GM21515 (cell line): ENCODE results near the gene TRPM5.

ENCODE experiments used
- ATAC-seq: cut with Tn5 transposase; IDR thresholded peaks from one replicate; pipeline ENCODE4 v1.9.1; 2021; ENCODE audit not compliant: unreplicated experiment

The TRPM5 gene

DNA sequence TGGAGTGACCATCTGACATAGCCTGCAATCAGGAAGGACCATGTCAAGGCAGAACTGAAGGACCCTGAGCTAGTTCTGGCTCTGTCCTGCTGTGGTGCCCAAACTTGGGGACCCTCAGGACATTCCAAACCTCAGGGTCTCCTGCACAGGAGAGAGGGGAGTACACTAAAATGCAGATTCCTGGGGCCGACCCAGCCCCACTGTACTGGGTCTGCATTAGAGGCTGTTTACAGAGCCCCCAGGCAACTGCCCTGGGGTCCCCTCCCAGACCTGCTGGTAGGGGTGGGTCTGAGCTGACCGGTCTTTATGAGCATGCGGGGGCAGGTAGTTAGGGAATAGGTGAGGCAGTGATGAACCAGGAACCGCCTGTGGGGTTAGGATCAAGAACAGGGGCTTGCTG is 6.8 kb downstream of the TRPM5 start:
- ATAC-seq: no peak

DNA sequence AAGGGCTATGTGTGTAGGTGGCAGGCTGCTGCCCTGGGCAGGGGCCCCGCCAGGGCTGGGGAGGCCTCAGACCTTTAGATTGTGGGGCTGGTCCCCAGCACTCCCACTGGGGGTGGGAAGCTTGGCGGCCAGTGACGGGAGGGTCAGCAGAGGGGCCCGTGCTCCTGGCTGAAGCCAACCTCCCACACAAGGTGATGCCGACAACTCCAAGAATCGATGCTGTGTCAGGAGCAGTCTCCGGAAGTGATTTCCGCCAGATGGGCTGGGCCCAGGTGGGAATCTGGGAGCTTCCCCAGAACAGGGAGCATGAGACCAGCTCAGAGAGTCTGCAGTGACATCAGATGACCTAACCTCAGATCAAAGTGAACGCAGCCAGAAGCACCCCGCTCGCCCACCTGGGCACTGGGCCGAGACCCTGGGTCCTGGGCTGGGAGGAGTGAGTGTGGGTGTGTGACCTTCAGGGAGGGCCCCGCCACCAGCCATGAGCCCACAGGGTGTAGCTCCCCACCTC is 7.7 kb downstream of the TRPM5 start:
- ATAC-seq: no peak

DNA sequence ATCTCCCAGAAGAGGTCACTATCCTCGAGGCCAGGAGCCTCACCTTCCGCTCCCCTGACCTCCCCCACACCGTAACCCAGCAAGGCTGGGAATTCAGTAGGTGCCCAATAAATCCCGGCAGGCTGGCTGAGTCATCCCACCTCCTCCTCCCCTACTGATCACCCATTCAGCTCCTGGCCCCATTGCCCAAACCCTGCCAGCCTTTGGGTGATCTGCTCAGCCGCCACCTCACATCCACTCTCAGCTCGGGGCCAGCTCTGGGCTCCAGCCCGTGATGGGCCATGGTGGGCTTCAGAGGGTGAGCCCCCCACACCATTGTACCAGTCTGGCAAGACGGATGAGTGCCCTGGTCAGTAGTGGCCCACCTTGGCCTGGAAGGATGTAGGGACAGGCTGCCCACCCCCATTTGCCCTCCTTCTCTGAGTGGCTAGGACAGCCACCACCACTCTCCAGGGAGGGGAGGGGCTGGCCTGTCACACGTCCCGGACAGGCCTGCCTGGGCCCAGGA is 8.2 kb downstream of the TRPM5 start:
- no peak for ATAC-seq

DNA sequence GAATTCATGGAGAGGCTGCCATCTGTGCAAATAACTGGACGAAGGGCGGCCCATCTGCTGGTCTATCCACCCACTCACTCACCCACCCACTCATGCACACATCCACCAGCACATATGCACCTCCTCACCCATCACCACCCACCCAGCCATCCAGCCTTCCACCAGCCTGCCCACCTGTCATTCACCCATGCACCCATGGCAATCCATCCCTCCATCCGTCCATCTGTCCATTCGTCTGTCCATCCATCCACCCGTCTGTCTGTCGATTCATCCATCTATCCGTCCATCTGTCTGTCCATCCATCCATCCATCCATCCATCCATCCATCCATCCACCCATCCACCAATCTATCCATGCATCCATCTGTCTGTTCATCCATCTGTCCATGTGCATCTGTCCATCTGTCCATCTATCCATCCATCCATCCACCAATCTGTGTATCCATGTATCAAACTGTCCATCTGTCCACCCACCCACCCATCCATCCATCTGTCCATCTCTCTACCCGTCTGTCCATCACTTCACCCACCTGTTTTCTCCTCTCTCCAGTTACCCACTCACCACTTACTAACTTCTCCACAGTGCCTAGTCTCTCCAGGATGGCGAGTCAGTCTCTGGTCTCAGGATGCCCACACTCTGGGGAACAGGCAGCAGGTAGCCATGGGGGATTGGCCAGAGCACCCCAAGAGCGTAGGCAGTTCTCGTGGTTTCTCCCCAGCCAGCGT is 8.9 kb downstream of the TRPM5 start:
- no peak for ATAC-seq

DNA sequence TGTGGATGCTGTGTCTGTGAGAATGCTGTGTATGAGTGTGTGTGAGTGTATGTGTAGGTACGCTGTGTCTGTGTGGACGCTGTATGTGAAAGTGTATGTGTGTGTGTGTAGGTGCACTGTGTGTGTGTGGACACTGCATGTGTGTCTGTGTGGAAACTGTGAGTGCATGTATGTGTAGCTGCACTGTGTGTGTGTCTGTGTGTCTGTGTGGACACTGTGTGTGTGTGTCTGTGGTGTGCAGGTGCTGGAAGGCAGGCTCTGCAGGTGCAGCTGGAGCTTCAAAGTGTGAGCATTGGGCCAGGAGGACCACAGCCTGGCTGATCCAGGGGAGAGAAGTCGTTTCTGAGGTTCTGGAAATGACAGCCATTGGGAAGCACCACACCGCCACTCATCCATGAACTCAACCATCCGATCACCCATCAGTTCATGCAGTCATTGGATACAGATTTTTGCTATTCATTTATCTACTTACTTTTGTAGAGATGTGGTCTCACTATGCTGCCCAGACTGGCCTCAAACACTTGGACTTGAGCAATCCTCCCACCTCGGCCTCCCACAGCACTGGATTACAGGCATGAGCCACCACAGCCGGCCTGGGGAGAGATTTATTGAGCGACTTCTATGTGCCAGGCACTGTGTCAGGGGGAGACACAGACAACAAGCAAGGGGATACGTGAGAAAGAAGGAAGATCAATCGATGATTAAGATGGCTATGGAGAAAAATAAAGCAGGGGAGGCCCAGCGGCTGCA is 9.6 kb downstream of the TRPM5 start:
- no peak for ATAC-seq

DNA sequence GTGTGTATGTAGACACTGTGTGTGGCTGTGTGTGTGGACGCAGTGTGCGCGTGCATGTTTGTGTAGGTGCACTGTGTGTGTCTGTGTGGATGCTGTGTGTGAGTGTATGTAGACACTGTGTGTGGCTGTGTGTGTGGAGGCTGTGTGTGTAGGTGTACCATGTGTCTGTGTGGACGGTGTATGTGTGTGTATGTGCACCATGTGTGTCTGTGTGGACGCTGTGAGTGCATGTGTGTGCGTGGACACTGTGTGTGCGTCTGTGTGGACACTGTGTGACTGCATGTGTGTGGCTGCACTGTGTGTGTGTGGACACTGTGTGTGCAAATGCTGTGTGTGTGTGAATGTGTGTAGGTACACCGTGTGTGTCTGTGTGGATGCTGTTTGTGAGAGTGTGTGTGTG is 10.3 kb downstream of the TRPM5 start:
- no peak for ATAC-seq

DNA sequence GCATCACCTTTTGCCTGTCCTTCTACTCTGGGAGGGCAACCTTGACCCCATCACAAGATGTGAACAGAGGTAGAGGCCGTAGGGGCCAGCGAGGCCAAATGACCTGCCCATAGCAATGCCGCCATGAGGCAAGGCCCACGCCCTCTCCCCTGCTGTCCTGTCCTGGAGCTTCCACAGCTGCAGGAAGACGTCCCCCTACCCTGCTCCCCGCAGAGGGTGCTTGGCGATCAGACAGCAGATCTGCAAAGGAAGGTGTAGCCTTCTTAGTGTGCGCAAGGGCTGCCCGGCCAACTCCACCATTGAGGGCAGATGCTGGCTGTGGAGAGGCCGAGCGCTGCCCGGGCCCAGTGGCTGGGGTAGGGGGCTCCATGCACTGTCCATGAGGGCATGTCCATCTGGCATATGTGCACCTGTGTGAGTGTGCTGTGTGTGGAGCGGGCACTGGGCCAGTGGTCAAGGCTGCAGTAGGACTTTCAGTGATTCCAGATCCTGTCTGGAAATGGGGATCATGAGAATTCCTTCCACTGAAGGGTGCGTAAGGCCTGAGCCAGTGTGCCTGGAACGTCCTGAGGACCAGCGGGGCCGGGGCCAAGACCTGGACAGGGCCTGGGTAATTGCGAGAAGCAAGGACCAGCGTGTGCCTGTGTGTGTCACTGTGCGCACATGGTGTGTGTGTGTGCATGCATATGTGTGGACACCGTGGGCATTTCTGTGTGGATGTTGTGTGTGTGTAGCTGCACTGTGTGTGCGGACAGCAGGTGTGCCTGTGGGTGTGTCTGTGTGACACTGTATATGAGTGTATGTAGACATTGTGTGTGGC is 11.0 kb downstream of the TRPM5 start:
- no peak for ATAC-seq

DNA sequence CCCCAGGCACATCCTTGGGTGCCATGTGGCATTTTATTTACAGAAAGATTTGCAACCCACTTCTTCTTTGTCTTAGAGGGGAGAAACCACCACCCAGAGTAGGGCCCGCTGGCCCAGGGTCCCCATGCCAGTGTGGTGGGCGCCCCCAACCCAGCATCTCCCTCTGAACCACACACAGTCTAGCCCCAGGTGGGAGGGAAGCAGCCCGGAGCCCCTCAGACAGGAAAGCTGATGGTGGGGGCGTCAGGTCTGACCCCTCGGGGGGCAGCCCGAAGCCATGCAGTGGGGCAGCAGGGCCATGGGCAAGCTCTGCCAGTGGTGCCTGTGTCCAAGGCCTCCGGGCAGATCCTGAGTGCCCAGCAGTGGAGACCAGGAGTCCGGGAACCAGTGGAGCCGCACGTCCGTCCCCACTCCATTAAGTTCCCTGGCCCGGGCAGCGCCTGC is 11.7 kb downstream of the TRPM5 start:
- no peak for ATAC-seq

DNA sequence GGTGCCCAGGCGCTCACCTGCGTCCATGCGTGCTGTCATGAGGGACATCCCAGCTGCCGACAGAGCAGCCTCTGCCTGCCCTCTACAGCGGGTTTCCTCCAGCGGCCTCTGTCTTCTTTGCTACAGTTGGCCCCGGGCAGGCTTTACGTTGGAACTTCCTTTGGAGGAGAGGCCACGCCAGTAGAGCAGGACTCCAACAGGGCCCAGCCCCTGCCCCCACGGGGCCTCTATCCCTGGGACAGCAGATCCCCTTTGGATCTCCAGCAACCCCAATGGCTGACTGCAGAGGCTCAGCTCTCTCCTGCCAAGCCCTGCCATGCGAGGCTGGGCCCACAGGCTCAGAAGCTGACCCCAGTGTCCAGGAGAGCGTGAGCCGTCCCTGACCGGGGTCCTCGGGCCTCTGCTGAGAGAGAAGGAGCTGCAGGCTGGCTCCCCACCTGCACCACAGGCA is 12.1 kb downstream of the TRPM5 start:
- ATAC-seq: no peak

DNA sequence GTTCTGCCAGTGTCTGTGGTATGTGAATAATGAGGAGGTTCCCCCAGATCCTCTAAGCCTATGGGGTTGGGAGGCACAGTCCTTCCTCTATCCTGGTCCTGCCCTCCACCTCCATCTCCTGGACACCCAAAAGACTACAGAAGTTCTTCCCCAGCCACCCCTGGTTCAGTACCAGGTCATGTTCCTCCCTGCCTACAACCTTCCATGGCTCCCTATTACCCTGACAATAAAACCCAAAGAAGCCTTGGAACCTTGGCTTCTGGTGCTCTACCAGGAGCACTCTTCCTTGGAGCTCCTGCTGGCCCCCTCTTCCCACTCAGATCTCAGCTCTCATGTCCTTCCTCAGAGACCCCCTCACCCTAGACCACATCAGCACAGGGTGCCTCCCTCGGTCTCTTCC is 12.9 kb downstream of the TRPM5 start:
- ATAC-seq: no peak

DNA sequence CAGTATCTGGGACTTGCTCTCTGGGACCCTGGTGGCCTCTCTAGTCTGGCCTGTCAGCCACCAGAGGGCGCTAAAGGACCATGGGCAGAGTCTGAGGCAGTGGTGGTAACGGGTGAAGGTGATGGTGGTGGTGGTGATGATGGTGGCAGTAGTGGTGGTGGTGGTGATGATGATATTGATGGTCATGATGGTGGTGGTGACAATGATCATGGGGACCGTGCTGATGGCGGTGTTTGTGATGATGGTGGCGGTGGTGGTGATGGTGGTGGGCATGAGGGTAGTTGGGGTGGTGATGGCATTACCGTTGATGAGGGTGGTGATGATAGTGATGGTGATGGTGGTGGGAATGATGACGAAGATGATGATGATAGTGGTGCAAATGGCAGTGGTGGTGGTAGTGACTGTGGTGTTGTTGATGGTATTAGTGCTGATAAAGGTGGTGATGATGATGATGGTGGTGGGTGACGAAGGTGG is 16.0 kb downstream of the TRPM5 start:
- no peak for ATAC-seq

DNA sequence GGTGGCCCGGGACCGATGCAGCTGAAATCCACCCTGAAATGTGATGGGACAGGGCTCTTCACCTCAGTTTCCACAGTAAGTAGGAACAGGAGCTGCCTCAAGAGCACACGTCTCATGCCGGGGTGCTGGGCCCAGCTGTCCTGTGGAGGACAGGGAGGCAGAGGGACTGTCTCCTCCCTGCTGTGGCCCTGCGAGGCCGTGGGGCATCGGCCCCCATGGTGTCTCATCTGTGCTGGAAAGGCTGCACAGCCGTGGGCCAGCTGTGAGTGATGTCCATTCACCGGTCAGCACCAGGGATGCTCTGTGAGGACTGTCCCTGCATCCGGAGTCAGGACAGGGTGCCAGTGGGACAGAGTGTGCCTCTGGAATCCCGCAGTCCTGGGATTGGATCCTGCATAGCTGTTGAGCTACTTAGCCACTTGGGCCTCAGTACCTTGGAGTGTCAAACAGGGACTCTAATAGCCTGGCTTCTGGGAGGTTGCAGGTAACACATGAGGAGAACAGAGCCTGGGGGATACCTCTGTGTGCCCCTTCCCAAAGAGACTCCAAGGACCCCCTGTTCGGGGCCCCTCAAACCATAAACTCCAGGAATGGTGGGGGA is 16.5 kb downstream of the TRPM5 start:
- ATAC-seq: no peak

DNA sequence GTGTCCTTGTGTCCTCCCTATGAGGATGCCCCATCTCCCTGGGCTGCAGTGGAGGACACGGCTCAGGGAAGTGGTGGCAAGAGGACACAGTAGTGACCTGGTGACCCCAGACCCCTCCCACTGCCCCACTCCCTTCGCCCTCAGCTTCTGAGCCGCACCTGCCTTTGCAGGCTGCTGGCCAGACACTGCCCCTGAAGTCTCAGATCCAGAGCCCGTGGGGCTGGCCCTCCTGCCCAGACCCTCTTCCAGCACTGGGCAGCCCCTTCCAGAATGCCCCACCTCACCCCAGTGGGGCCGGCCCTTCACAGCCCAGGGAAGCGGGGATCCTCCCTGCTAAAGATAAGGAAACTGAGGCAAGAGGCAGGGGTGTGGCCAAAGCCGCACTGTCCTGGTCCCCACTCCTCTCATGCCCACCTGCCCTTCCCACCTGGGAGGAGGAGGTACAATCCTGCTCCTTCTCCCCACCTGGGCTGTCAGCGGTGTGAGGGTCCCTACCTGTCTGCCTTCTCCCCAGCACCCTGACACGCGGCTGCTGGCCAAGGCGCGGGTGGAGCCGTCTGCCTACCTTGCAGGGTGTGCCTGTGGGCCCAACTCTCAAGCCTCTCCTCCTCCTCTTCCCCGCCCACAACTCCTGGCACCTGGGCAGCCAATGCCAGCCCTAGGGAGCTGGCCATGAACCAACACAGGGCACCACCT is 17.3 kb downstream of the TRPM5 start:
- ATAC-seq: no peak

DNA sequence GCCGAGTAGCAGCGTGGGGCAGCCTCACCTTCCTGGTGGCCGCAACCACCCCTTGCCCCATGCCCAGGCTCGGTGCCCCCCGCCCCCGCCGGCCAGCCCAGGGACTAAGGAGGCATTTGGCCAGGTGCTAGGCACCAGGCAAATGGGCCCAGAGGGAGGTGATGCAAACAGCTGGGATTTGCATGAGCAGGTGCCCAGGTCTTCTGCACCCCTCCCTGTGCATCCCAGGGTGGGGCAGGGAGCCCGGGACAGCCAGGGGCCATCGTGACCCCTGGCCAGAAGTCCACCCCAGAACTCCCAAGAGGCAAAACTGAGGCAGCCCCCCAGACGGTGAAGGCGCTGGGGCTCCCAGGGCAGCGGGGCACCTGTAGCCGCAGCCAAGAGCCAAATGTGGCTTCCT is 18.1 kb downstream of the TRPM5 start:
- ATAC-seq: no peak

DNA sequence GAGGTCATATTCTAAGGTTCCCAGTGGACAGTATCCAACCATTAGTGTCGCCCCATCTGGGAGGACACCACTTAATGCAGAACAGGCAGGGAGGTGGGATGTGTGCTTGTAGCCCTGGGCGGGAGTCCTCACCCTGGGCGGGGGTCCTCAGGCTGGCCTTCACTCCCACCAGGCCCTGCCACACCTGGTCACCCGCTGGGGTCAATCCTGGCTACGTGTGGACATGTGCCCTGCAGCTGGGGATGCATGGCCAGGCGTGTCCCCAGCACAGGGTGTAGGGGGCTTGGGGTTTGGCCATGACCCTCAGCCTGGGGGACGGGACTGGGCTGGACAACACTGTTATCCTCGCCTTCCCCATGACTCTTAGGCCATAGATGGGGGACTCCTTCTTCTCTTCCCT is 18.8 kb downstream of the TRPM5 start:
- ATAC-seq: no peak

DNA sequence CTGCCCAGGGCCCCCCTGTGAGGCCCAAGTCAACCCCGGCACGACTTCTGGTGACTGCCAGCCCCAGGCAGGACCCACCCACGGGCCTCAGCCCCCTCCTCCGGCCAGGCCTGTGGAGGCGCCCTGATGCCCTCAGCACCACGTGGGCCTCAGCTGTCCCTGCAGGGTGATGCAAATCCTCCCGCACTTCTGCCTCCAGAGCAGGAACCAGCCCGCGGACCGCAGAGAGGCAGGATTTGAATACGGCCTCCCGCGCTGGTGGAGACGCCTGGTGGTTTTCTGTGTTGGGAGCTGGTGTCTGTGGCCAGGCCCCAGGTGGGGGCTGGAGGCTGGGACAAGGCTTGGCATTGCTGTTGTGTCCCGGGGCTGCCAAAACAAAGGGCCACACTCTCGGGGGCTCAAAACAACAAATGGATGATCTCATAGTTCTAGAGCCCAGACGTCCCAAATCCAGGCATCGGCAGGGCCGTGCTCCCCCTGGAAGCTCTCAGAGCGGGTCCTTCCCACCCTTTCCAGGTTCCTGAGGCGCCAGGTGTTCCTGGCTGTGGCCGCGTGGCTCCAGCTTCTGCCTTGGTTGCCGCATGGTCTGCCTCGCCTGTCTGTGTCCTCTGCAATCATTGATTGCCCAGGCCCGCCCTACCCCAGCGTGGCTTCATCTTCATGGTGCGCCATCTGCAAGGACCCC is 19.4 kb downstream of the TRPM5 start:
- no peak for ATAC-seq

DNA sequence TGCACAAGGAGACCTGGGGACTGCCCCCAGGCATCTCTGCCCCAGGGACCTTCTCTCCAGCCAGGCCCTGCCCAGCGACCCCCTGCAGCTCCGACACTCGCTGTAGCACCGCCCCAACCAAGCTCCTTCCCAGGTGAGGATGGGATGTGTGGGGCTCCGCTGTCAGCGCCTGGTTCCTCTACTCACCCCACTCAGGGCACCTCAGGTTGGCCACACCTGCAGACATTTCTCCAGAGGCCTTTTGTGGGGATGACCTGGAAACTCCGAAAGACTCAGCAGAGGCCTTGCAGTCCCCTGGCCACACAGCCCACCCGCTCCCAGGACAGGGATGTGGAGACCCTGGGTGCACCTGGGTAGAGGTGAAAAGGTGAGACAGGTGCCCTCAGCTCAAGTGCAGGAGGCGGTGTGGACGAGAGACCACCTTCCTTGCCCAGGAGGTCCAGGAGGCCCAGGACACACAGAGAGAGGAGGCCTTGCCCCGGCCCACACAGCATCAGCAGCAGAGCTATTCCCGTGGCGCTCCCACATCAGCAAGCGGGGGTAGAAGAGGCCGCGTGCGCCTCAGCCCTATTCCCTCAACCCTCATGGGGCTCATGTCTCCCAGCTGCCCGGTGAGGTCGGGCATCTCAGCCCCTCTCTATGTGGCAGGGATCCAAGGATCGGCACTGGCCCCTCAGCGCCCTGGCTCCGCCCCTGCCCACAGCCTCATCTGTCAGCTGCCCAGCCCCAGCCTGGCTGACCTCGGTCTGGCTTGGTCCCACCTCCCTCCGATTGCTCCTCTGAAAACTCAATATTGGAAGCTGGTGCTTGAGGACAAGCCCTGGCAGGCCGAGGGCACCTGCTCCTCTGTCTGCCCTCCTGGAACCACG is 20.9 kb downstream of the TRPM5 start:
- ATAC-seq: no peak

DNA sequence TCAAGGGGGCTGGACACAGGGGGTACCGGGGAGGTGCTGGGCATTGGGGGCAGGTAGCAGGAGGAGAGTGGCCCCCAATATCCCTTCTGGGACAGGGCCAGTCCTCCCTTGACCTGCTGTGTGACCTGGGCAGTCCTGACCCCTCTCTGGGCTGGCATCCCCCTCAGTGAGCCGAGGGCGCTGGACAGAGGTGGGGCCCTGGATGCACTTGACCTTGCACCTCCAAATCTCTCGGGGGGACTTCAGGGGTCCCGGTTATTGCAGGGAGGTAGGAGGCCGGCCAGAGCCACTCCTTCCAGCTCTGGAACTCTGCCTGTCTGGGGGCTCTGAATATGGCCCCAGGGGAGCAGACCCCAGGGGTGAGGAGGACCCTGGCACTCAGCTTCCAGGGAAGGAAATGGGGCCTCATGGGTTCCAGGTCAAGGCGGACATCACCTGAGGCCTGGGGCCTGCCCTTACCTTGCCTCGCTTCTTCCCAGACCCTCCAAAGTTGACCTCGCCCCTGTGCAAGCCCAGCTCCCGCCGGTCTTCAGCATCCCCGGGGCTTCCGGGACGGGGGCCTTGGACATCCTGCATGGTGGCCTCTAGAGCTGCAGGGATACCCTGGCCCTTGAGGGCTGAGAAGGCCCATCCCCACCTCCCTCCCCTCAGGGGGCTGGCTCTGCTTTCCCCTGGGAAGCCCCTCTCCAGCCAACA is 21.7 kb downstream of the TRPM5 start:
- no peak for ATAC-seq
